SK-N-SH treated with all-trans-retinoic acid at 6 μM for 48 hours (cell line): ENCODE results near the gene ASPHD1.

Experiments used
- ATAC-seq: fragments of 200-7000 bp; cut with Tn5 transposase; 3 replicates; pipeline ENCODE4 v1.9.1; 2020; ENCODE audit warnings: mild to moderate bottlenecking, moderate library complexity
- ARNTL ChIP-seq: fragments of 450-650 bp; formaldehyde crosslinking; IDR thresholded peaks from 2 replicates; pipeline ENCODE4 v1.5.0; 2020; ENCODE audit warnings: low read depth, mild to moderate bottlenecking, moderate library complexity, borderline replicate concordance
- BACH2 ChIP-seq: fragments of 250-450 bp; sonication (Bioruptor Pico); IDR thresholded peaks from 2 replicates; pipeline ENCODE4 v1.9.0; 2021; ENCODE audit warnings: mild to moderate bottlenecking, borderline replicate concordance
- CSDC2 ChIP-seq: fragments of 250-450 bp; sonication (Bioruptor Pico); IDR thresholded peaks from 2 replicates; pipeline ENCODE4 v1.5.0; 2020; ENCODE audit warnings: mild to moderate bottlenecking, moderate library complexity
- CSRNP3 ChIP-seq: fragments of 250-450 bp; sonication (Bioruptor Pico); IDR thresholded peaks from 2 replicates; pipeline ENCODE4 v1.5.1; 2021; ENCODE audit warnings: mild to moderate bottlenecking, moderate library complexity
- ESRRG ChIP-seq: fragments of 250-450 bp; sonication (Bioruptor Pico); IDR thresholded peaks from 2 replicates; pipeline ENCODE4 v1.6.1; 2021; ENCODE audit warnings: mild to moderate bottlenecking
- GLIS3 ChIP-seq: fragments of 250-450 bp; sonication (Bioruptor Pico); IDR thresholded peaks from 2 replicates; pipeline ENCODE4 v1.5.0; 2020; ENCODE audit warnings: mild to moderate bottlenecking, moderate library complexity
- ISL1 ChIP-seq: fragments of 250-450 bp; sonication (Bioruptor Pico); IDR thresholded peaks from 2 replicates; pipeline ENCODE4 v2.1.2; 2022; ENCODE audit warnings: mild to moderate bottlenecking, moderate library complexity
- OSR1 ChIP-seq: fragments of 250-450 bp; sonication (Bioruptor Pico); IDR thresholded peaks from 2 replicates; pipeline ENCODE4 v1.8.0; 2022; ENCODE audit warnings: moderate library complexity, mild to moderate bottlenecking, inconsistent platforms
- PATZ1 ChIP-seq: fragments of 250-450 bp; sonication (Bioruptor Pico); IDR thresholded peaks from 2 replicates; pipeline ENCODE4 v1.8.0; 2020; ENCODE audit warnings: mild to moderate bottlenecking, moderate library complexity, borderline replicate concordance
- PPARA ChIP-seq: fragments of 250-450 bp; sonication (Bioruptor Pico); IDR thresholded peaks from 2 replicates; pipeline ENCODE4 v1.5.0; 2020; ENCODE audit warnings: mild to moderate bottlenecking, borderline replicate concordance
- RARB ChIP-seq: fragments of 250-450 bp; sonication (Bioruptor Pico); IDR thresholded peaks from 2 replicates; pipeline ENCODE4 v1.8.0; 2021; ENCODE audit warnings: mild to moderate bottlenecking, moderate library complexity
- SNAI2 ChIP-seq: fragments of 250-450 bp; sonication (Bioruptor Pico); IDR thresholded peaks from 2 replicates; pipeline ENCODE4 v1.5.0; 2020; ENCODE audit warnings: mild to moderate bottlenecking, moderate library complexity
- TCF4 ChIP-seq: fragments of 250-450 bp; sonication (Bioruptor Pico); IDR thresholded peaks from 2 replicates; pipeline ENCODE4 v1.8.0; 2021; ENCODE audit warnings: mild to moderate bottlenecking, moderate library complexity, borderline replicate concordance
- TOX ChIP-seq: fragments of 250-450 bp; sonication (Bioruptor Pico); IDR thresholded peaks from 2 replicates; pipeline ENCODE4 v1.8.0; 2021; ENCODE audit warnings: mild to moderate bottlenecking, moderate library complexity, borderline replicate concordance
- ZC3H10 ChIP-seq: fragments of 250-450 bp; sonication (Bioruptor Pico); IDR thresholded peaks from 2 replicates; pipeline ENCODE4 v1.5.1; 2021; ENCODE audit warnings: mild to moderate bottlenecking, moderate library complexity
- ZFP3 ChIP-seq: fragments of 250-450 bp; sonication (Bioruptor Pico); IDR thresholded peaks from 2 replicates; pipeline ENCODE4 v1.5.0; 2020; ENCODE audit warnings: mild to moderate bottlenecking, moderate library complexity
- ZFP30 ChIP-seq: fragments of 450-650 bp; formaldehyde crosslinking; IDR thresholded peaks from 2 replicates; pipeline ENCODE4 v1.5.0; 2022; ENCODE audit warnings: mild to moderate bottlenecking, moderate library complexity
- ZNF565 ChIP-seq: fragments of 450-650 bp; formaldehyde crosslinking; conservative IDR thresholded peaks from 2 replicates; pipeline ENCODE4 v1.5.0; 2020; ENCODE audit warnings: low read depth, mild to moderate bottlenecking, moderate library complexity
- ZNF70 ChIP-seq: fragments of 450-650 bp; formaldehyde crosslinking; IDR thresholded peaks from 2 replicates; pipeline ENCODE4 v1.5.0; 2020; ENCODE audit warnings: mild to moderate bottlenecking, moderate library complexity
- ZNF8 ChIP-seq: fragments of 450-650 bp; formaldehyde crosslinking; IDR thresholded peaks from 2 replicates; pipeline ENCODE4 v1.5.0; 2020; ENCODE audit warnings: mild to moderate bottlenecking, moderate library complexity
- TF ChIP-seq, protein P1 (sequence below): fragments of 250-450 bp; sonication (Bioruptor Pico); IDR thresholded peaks from 2 replicates; pipeline ENCODE4 v1.5.0; 2020; ENCODE audit warnings: mild to moderate bottlenecking, moderate library complexity
- TF ChIP-seq, protein P2 (sequence below): fragments of 250-450 bp; sonication (Bioruptor Pico); IDR thresholded peaks from 2 replicates; pipeline ENCODE4 v1.5.1; 2020; ENCODE audit warnings: low read depth, mild to moderate bottlenecking, moderate library complexity

Gene ASPHD1

DNA sequence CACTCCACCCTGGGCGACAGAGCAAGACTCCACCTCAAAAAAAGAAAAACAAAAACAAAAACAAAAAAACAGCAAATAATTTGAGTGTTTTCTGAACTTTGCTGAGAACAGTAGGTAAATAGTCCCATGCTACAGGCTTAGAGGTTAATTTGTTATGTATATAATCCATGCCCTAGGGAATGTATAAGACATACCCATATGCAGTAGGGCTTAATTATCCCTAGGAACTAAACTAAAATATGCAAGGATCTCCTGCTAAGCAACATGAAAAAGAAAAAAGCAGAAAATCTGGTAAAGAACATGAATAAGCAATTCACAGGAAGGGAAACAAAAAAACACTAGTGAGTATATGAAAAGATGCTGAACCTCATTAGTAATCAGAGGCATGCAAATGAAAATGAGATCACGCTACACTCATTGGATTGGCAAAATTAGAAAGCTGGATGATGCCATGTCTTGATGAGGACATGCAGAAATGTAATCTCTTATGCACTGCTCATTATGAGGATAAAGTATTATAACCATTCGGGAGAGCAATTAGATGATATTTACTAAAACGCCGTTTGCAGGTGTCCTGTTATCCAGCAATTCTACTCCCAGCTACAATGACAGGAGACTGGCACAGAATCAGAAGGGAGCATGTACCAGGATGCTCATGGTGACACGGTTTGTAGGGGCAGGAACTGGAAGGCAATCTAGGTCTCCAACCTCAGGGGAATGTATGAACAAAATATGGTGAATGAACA lies 20.2 kb downstream of the ASPHD1 start:
- no peak for ATAC-seq
- no peak for TF ChIP-seq CSRNP3 (CRISPR knock-in tag)
- no peak for TF ChIP-seq ZFP30 (CRISPR knock-in tag)
- TF ChIP-seq RARB: no peak
- TF ChIP-seq ZC3H10 (CRISPR knock-in tag): no peak
- TF ChIP-seq TOX: no peak
- TF ChIP-seq ARNTL (CRISPR knock-in tag): no peak
- TF ChIP-seq, protein P1, sequence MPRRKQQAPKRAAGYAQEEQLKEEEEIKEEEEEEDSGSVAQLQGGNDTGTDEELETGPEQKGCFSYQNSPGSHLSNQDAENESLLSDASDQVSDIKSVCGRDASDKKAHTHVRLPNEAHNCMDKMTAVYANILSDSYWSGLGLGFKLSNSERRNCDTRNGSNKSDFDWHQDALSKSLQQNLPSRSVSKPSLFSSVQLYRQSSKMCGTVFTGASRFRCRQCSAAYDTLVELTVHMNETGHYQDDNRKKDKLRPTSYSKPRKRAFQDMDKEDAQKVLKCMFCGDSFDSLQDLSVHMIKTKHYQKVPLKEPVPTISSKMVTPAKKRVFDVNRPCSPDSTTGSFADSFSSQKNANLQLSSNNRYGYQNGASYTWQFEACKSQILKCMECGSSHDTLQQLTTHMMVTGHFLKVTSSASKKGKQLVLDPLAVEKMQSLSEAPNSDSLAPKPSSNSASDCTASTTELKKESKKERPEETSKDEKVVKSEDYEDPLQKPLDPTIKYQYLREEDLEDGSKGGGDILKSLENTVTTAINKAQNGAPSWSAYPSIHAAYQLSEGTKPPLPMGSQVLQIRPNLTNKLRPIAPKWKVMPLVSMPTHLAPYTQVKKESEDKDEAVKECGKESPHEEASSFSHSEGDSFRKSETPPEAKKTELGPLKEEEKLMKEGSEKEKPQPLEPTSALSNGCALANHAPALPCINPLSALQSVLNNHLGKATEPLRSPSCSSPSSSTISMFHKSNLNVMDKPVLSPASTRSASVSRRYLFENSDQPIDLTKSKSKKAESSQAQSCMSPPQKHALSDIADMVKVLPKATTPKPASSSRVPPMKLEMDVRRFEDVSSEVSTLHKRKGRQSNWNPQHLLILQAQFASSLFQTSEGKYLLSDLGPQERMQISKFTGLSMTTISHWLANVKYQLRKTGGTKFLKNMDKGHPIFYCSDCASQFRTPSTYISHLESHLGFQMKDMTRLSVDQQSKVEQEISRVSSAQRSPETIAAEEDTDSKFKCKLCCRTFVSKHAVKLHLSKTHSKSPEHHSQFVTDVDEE (CRISPR knock-in tag): no peak
- TF ChIP-seq ZFP3 (CRISPR knock-in tag): no peak
- TF ChIP-seq TCF4 (CRISPR knock-in tag): no peak
- no peak for TF ChIP-seq CSDC2 (CRISPR knock-in tag)
- TF ChIP-seq SNAI2: no peak
- no peak for TF ChIP-seq GLIS3
- TF ChIP-seq ZNF8 (CRISPR knock-in tag): no peak
- no peak for TF ChIP-seq PPARA
- TF ChIP-seq ZNF565 (CRISPR knock-in tag): no peak
- TF ChIP-seq, protein P2, sequence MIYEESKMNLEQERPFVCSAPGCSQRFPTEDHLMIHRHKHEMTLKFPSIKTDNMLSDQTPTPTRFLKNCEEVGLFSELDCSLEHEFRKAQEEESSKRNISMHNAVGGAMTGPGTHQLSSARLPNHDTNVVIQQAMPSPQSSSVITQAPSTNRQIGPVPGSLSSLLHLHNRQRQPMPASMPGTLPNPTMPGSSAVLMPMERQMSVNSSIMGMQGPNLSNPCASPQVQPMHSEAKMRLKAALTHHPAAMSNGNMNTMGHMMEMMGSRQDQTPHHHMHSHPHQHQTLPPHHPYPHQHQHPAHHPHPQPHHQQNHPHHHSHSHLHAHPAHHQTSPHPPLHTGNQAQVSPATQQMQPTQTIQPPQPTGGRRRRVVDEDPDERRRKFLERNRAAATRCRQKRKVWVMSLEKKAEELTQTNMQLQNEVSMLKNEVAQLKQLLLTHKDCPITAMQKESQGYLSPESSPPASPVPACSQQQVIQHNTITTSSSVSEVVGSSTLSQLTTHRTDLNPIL (CRISPR knock-in tag): no peak
- TF ChIP-seq PATZ1 (CRISPR knock-in tag): no peak

- no peak for ATAC-seq
- TF ChIP-seq ESRRG (CRISPR knock-in tag) (no peak), ARNTL (CRISPR knock-in tag) (no peak), OSR1 (CRISPR knock-in tag) (no peak), ZFP30 (CRISPR knock-in tag) (no peak), TOX (no peak), PPARA (no peak), BACH2 (no peak), PATZ1 (CRISPR knock-in tag) (no peak), TCF4 (CRISPR knock-in tag) (no peak), ZNF70 (no peak), ZNF8 (CRISPR knock-in tag) (no peak), SNAI2 (no peak), ISL1 (CRISPR knock-in tag) (no peak)
- TF ChIP-seq, protein P1 (CRISPR knock-in tag): no peak
- TF ChIP-seq, all 23 proteins: peak for 0
These were observed 20.7 kb downstream of the ASPHD1 start for GRCh38 chr16:29921034-29921385.
